CD4-positive, alpha-beta T cell (primary cell): ENCODE data around the gene FAM151A. TPM values are rescaled to one million over a fixed set of nuclear protein-coding genes. Genes with fewer than 3 reads are reported as not detected.

Experiments used
- ATAC-seq: fragments of 200-7000 bp; cut with Tn5 transposase; one replicate; pipeline ENCODE4 v1.10.0; 2022; ENCODE audit warnings: mild to moderate bottlenecking; ENCODE audit not compliant: poor library complexity
- CTCF ChIA-PET: fragments of 350-600 bp; sonication (Branson Sonifier 250); formaldehyde crosslinking; loops from one replicate; lab custom pipeline; 2021; ENCODE audit warnings: antibody characterized with exemption, inconsistent platforms; lab: Charles Lee
- POLR2A ChIA-PET: fragments of 350-600 bp; sonication (Branson Sonifier 250); formaldehyde crosslinking; loops from one replicate; lab custom pipeline; 2021; ENCODE audit warnings: antibody characterized with exemption, inconsistent platforms; lab: Charles Lee
- DNase-seq, 14 experiments: peaks; one replicate each; pipeline ENCODE4 v3.0.0-alpha.2; 2013 to 2020; ENCODE audit warnings: mixed read lengths in 2 of 14
- H3K27ac ChIP-seq, 2 donors: one replicate each; pipeline versions ENCODE4 v1.5.1 to v1.7.0; 2013; ENCODE audit warnings: low read length in 2 of 2, low read depth in 1 of 2, mild to moderate bottlenecking in 1 of 2
- H3K27me3 ChIP-seq, 2 experiments: 1 replicate in 1 of 2; 2 replicates in 1 of 2; pipeline versions ENCODE4 v1.6.1 to v1.7.0; 2013; ENCODE audit warnings: low read length in 2 of 2, control low read depth in 1 of 2, mild to moderate bottlenecking in 1 of 2, moderate library complexity in 1 of 2; ENCODE audit not compliant: insufficient read depth in 2 of 2, control insufficient read depth in 1 of 2
- H3K36me3 ChIP-seq: one replicate; pipeline ENCODE4 v1.6.1; 2013; ENCODE audit warnings: low read length, control low read depth; ENCODE audit not compliant: insufficient read depth
- H3K4me1 ChIP-seq: one replicate; pipeline ENCODE4 v1.6.1; 2013; ENCODE audit warnings: low read length, control low read depth; ENCODE audit not compliant: insufficient read depth
- H3K4me3 ChIP-seq: one replicate; pipeline ENCODE4 v1.5.1; 2013; ENCODE audit warnings: mild to moderate bottlenecking, low read length, moderate library complexity
- H3K9me3 ChIP-seq, 2 experiments: 1 replicate in 1 of 2; 2 replicates in 1 of 2; pipeline versions ENCODE4 v1.6.1 to v1.7.0; 2013; ENCODE audit warnings: low read length in 2 of 2, mild to moderate bottlenecking in 2 of 2, control low read depth in 1 of 2, moderate library complexity in 1 of 2; ENCODE audit not compliant: control insufficient read depth in 1 of 2, insufficient read depth in 1 of 2
- H3K27ac Mint-ChIP-seq: one replicate; pipeline ENCODE4 v1.8.0; 2020; ENCODE audit warnings: mixed read lengths
- H3K27me3 Mint-ChIP-seq: one replicate; pipeline ENCODE4 v1.8.0; 2021; ENCODE audit warnings: mixed read lengths
- H3K36me3 Mint-ChIP-seq: one replicate; pipeline ENCODE4 v1.8.0; 2021; ENCODE audit warnings: low read depth, mixed read lengths
- H3K4me1 Mint-ChIP-seq: one replicate; pipeline ENCODE4 v1.8.0; 2021; ENCODE audit warnings: low read depth, mixed read lengths
- H3K4me3 Mint-ChIP-seq: one replicate; pipeline ENCODE4 v1.8.0; 2020; ENCODE audit warnings: mild to moderate bottlenecking, mixed read lengths
- H3K9me3 Mint-ChIP-seq: one replicate; pipeline ENCODE4 v1.8.0; 2020; ENCODE audit warnings: mixed read lengths
- intact Hi-C, 2 experiments: fragments of 100-400 bp; cut with DNase I in 1 of 2; cut with micrococcal nuclease in 1 of 2; formaldehyde crosslinking; loops; one replicate each; pipeline versions ENCODE4 v1.15.1 to v1.9.0; 2023 to 2025; cut with DNase I, micrococcal nuclease
- total RNA-seq, 174 experiments: library from RNA in 2 of 174; stranded (reverse) in 2 of 174; gene quantifications; one replicate each; pipeline ENCODE4 v1.2.3 and lab custom pipeline; 2021 to 2026
- TF ChIP-seq, protein P1 (sequence below): fragments of 200-600 bp; IDR thresholded peaks from one replicate; pipeline ENCODE4 v1.8.0; 2022; ENCODE audit warnings: antibody characterized with exemption, mild to moderate bottlenecking

The FAM151A gene
- total RNA-seq, 2 experiments from 2014 or later, result not detected

GRCh38 chr1:54608566-54609230, 14.6 kb downstream of the FAM151A start:
- POLR2A ChIA-PET, result no interaction called here
- ATAC-seq (no peak), DNase-seq (no peak)
- H3K36me3 Mint-ChIP-seq, result no peaks in the 10 kb centered on the region
- no peak overlapping the region for H3K27ac Mint-ChIP-seq
- no peaks in the 10 kb centered on the region for H3K27me3 ChIP-seq
- intact Hi-C loops, result no loop called here
- H3K36me3 ChIP-seq, result no peaks in the 10 kb centered on the region
- TF ChIP-seq, protein P1, sequence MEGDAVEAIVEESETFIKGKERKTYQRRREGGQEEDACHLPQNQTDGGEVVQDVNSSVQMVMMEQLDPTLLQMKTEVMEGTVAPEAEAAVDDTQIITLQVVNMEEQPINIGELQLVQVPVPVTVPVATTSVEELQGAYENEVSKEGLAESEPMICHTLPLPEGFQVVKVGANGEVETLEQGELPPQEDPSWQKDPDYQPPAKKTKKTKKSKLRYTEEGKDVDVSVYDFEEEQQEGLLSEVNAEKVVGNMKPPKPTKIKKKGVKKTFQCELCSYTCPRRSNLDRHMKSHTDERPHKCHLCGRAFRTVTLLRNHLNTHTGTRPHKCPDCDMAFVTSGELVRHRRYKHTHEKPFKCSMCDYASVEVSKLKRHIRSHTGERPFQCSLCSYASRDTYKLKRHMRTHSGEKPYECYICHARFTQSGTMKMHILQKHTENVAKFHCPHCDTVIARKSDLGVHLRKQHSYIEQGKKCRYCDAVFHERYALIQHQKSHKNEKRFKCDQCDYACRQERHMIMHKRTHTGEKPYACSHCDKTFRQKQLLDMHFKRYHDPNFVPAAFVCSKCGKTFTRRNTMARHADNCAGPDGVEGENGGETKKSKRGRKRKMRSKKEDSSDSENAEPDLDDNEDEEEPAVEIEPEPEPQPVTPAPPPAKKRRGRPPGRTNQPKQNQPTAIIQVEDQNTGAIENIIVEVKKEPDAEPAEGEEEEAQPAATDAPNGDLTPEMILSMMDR, result no peak
- peaks cover 12% of the 10 kb centered on the region for H3K4me1 ChIP-seq
- no peak overlapping the region for H3K27ac ChIP-seq
- H3K4me3 Mint-ChIP-seq, result no peak overlapping the region
- H3K4me1 Mint-ChIP-seq, result peaks cover 12% of the 10 kb centered on the region
- no peaks in the 10 kb centered on the region for H3K9me3 ChIP-seq
- no peaks in the 10 kb centered on the region for H3K9me3 Mint-ChIP-seq
- H3K27me3 Mint-ChIP-seq, result no peaks in the 10 kb centered on the region
- CTCF ChIA-PET, result no interaction called here
- H3K4me3 ChIP-seq, result no peak overlapping the region

GRCh38 chr1:54607821-54608565, 15.3 kb downstream of the FAM151A start:
- CTCF ChIA-PET, result no interaction called here

GRCh38 chr1:54606990-54607325, 16.4 kb downstream of the FAM151A start:
- no peak for ATAC-seq
- TF ChIP-seq, protein P1, result no peak
- ChIA-PET CTCF (no interaction called here), POLR2A (no interaction called here)
- H3K36me3 ChIP-seq, result no peaks in the 10 kb centered on the region
- no peaks in the 10 kb centered on the region for H3K9me3 Mint-ChIP-seq
- intact Hi-C loops, result no loop called here
- no peaks in the 10 kb centered on the region for H3K27me3 Mint-ChIP-seq
- no peak for DNase-seq
- H3K4me3 ChIP-seq, result no peak overlapping the region
- no peaks in the 10 kb centered on the region for H3K9me3 ChIP-seq
- no peak overlapping the region for H3K27ac ChIP-seq
- peaks cover 12% of the 10 kb centered on the region for H3K4me1 Mint-ChIP-seq
- H3K4me1 ChIP-seq, result peaks cover 12% of the 10 kb centered on the region
- H3K4me3 Mint-ChIP-seq, result no peak overlapping the region
- no peaks in the 10 kb centered on the region for H3K36me3 Mint-ChIP-seq
- no peak overlapping the region for H3K27ac Mint-ChIP-seq
- H3K27me3 ChIP-seq, result no peaks in the 10 kb centered on the region

More at GRCh38 chr1:54607821-54608565, 15.3 kb downstream of the FAM151A start:
- intact Hi-C loops, result no loop called here
- H3K27me3 ChIP-seq, result no peaks in the 10 kb centered on the region
- peaks cover 12% of the 10 kb centered on the region for H3K4me1 Mint-ChIP-seq
- no peaks in the 10 kb centered on the region for H3K9me3 Mint-ChIP-seq
- H3K36me3 Mint-ChIP-seq, result no peaks in the 10 kb centered on the region
- no peak overlapping the region for H3K4me3 Mint-ChIP-seq
- no peaks in the 10 kb centered on the region for H3K27me3 Mint-ChIP-seq
- H3K4me1 ChIP-seq, result peaks cover 12% of the 10 kb centered on the region
- H3K36me3 ChIP-seq, result no peaks in the 10 kb centered on the region
- ATAC-seq (no peak), DNase-seq (no peak)
- POLR2A ChIA-PET, result no interaction called here
- no peaks in the 10 kb centered on the region for H3K9me3 ChIP-seq
- no peak overlapping the region for H3K4me3 ChIP-seq
- TF ChIP-seq, protein P1, result no peak
- H3K27ac Mint-ChIP-seq, result no peak overlapping the region
- H3K27ac ChIP-seq, result no peak overlapping the region
